SK-N-MC (cell line): Measurements from ENCODE around the gene EGFL8.
"Not testable (repeated sequence)": the region's sequence is repeated elsewhere in the genome, so short reads cannot be mapped to it uniquely, and the experiment has no call there.

Experiments used
- DNase-seq: peaks from one replicate; pipeline ENCODE4 v3.0.0-alpha.2; 2011; ENCODE audit warnings: low read depth, low spot score
- H3K27ac ChIP-seq: fragments of 200-600 bp; sonication (generic); 2 replicates; pipeline ENCODE4 v1.5.1; 2016; ENCODE audit warnings: mixed run types
- H3K36me3 ChIP-seq: fragments of 200-600 bp; sonication (generic); 2 replicates; pipeline ENCODE4 v1.6.1; 2017; ENCODE audit warnings: antibody characterized with exemption, low read length, mixed read lengths; ENCODE audit not compliant: insufficient read depth
- H3K4me3 ChIP-seq: fragments of 200-600 bp; sonication (generic); 2 replicates; pipeline ENCODE4 v1.5.1; 2016
- H3K9ac ChIP-seq: fragments of 200-600 bp; sonication (generic); 2 replicates; pipeline ENCODE4 v1.8.0; 2017; ENCODE audit warnings: mixed run types, mixed read lengths; ENCODE audit not compliant: insufficient read length
- H3K9me3 ChIP-seq: fragments of 200-600 bp; sonication (generic); 2 replicates; pipeline ENCODE4 v1.6.1; 2017; ENCODE audit warnings: low read depth, mild to moderate bottlenecking, antibody characterized with exemption, low read length, moderate library complexity, mixed read lengths
- EZH2 ChIP-seq: fragments of 200-600 bp; sonication (generic); IDR thresholded peaks from one replicate; pipeline ENCODE4 v1.6.1; 2017; ENCODE audit warnings: antibody characterized with exemption
- FOXP2 ChIP-seq: optimal IDR thresholded peaks from 2 replicates; pipeline ENCODE3; 2011; ENCODE audit warnings: mild to moderate bottlenecking, moderate library complexity; ENCODE audit not compliant: insufficient read depth; ENCODE audit errors: extremely low read length, control extremely low read depth
- POLR2AphosphoS5 ChIP-seq: IDR thresholded peaks from 2 replicates; pipeline ENCODE4 v1.6.1; 2012; ENCODE audit warnings: mild to moderate bottlenecking, low read depth, low read length, borderline replicate concordance

The EGFL8 gene

GRCh38 chr6:32137454-32137853 lies 26.9 kb upstream of the EGFL8 start:
- DNase-seq: no peak
- no peak overlapping the region for H3K9ac ChIP-seq
- H3K4me3 ChIP-seq: no peak overlapping the region
- no peak overlapping the region for H3K27ac ChIP-seq
- no peaks in the 10 kb centered on the region for H3K36me3 ChIP-seq
- TF ChIP-seq EZH2 (no peak), FOXP2 (no peak), POLR2AphosphoS5 (no peak)
- H3K9me3 ChIP-seq: no peaks in the 10 kb centered on the region

GRCh38 chr6:32139590-32139989 lies 24.8 kb upstream of the EGFL8 start:
- Histone ChIP-seq H3K9ac (no peak overlapping the region), H3K27ac (no peak overlapping the region), H3K36me3 (no peaks in the 10 kb centered on the region), H3K4me3 (no peak overlapping the region), H3K9me3 (no peaks in the 10 kb centered on the region)
- no peak for DNase-seq
- TF ChIP-seq POLR2AphosphoS5: no peak
- no peak for TF ChIP-seq FOXP2
- no peak for TF ChIP-seq EZH2

- no peak overlapping the region for H3K27ac ChIP-seq
- H3K4me3 ChIP-seq: no peak overlapping the region
- H3K9me3 ChIP-seq: no peaks in the 10 kb centered on the region
- H3K9ac ChIP-seq: no peak overlapping the region
- no peak for DNase-seq
- TF ChIP-seq EZH2 (no peak), FOXP2 (no peak), POLR2AphosphoS5 (no peak)
- no peaks in the 10 kb centered on the region for H3K36me3 ChIP-seq
Observed at GRCh38 chr6:32140420-32141046, 23.9 kb upstream of the EGFL8 start.

- not testable (repeated sequence) for H3K9me3 ChIP-seq, H3K27ac ChIP-seq, H3K4me3 ChIP-seq, DNase-seq, H3K9ac ChIP-seq, H3K36me3 ChIP-seq
Observed at GRCh38 chr6:32144238-32144637, 20.2 kb upstream of the EGFL8 start.

- Histone ChIP-seq H3K36me3 (no peaks in the 10 kb centered on the region), H3K9me3 (no peaks in the 10 kb centered on the region), H3K27ac (peak overlapping the region; percentile 48), H3K4me3 (no peak overlapping the region), H3K9ac (peak overlapping the region; percentile 51)
- no peak for DNase-seq
- TF ChIP-seq FOXP2: no peak
- TF ChIP-seq EZH2: no peak
- TF ChIP-seq POLR2AphosphoS5: no peak
Observed at GRCh38 chr6:32146287-32146686, 18.1 kb upstream of the EGFL8 start.

GRCh38 chr6:32146687-32147086 lies 17.7 kb upstream of the EGFL8 start:
- no peaks in the 10 kb centered on the region for H3K9me3 ChIP-seq
- DNase-seq: no peak
- no peaks in the 10 kb centered on the region for H3K36me3 ChIP-seq
- H3K9ac ChIP-seq: no peak overlapping the region
- peak overlapping the region; percentile 48 for H3K27ac ChIP-seq
- TF ChIP-seq POLR2AphosphoS5 (no peak), EZH2 (no peak), FOXP2 (no peak)
- H3K4me3 ChIP-seq: no peak overlapping the region

GRCh38 chr6:32147401-32148132 lies 16.8 kb upstream of the EGFL8 start:
- Histone ChIP-seq H3K9ac (no peak overlapping the region), H3K36me3 (no peaks in the 10 kb centered on the region), H3K4me3 (no peak overlapping the region), H3K9me3 (no peaks in the 10 kb centered on the region), H3K27ac (no peak overlapping the region)
- no peak for TF ChIP-seq FOXP2
- TF ChIP-seq EZH2: no peak
- no peak for TF ChIP-seq POLR2AphosphoS5
- DNase-seq: no peak

GRCh38 chr6:32148289-32149091 lies 15.9 kb upstream of the EGFL8 start:
- DNase-seq: no peak
- Histone ChIP-seq H3K36me3 (no peaks in the 10 kb centered on the region), H3K9me3 (no peaks in the 10 kb centered on the region), H3K27ac (no peak overlapping the region), H3K9ac (no peak overlapping the region), H3K4me3 (no peak overlapping the region)
- TF ChIP-seq EZH2 (no peak), POLR2AphosphoS5 (no peak), FOXP2 (no peak)
